ENCODE data around the gene EN2. TPM values are rescaled to one million over a fixed set of nuclear protein-coding genes. Genes with fewer than 3 reads are reported as not detected.

The EN2 gene
- total and polyA plus RNA-seq, 2 of the 4 experiments (the other 2 are of a cell fraction), result not detected

GRCh38 chr7:155420116-155420515, 37.8 kb upstream of the EN2 start:
- no peak overlapping the region for H2BK5ac ChIP-seq (ENCODE audit: low read depth, low read length, poor library complexity, severe bottlenecking)
- H3K79me1 ChIP-seq (ENCODE audit: low read depth in 1 of 2, low read length in 2 of 2), result no peaks in the 10 kb centered on the region
- no peak overlapping the region for H2BK20ac ChIP-seq (ENCODE audit: low read depth, low read length)
- H3K9me3 ChIP-seq (ENCODE audit: control insufficient read depth, insufficient read depth, low read length), result no peaks in the 10 kb centered on the region
- CTCF ChIA-PET, result no interaction called here
- H3K18ac ChIP-seq (ENCODE audit: low read depth, low read length), result no peak overlapping the region
- no peaks in the 10 kb centered on the region for H3K9me1 ChIP-seq (ENCODE audit: insufficient read depth, low read length)
- BruUV-seq (replicated peaks), result no TSS peak
- no peak overlapping the region for H3K4me3 ChIP-seq (ENCODE audit: insufficient read depth, low read depth, low read length)
- no peak overlapping the region for H3K4ac ChIP-seq (ENCODE audit: low read depth, low read length)
- in situ Hi-C loops (cut with MboI; ENCODE audit: low sequenced_read_pairs) (no loop called here), dilution Hi-C loops (cut with HindIII; ENCODE audit: low sequenced_read_pairs, unreplicated experiment) (no loop called here), intact Hi-C loops (cut with micrococcal nuclease) (no loop called here)
- no peak overlapping the region for H4K91ac ChIP-seq (ENCODE audit: insufficient read depth, low read depth, low read length)
- no peaks in the 10 kb centered on the region for H4K20me1 ChIP-seq (ENCODE audit: insufficient read depth, low read length)
- H3K27ac ChIP-seq (ENCODE audit: insufficient read depth, low read length), result no peak overlapping the region
- H4K8ac ChIP-seq (ENCODE audit: low read depth in 2 of 2, low read length in 2 of 2), result no peak overlapping the region
- H2AK5ac ChIP-seq (ENCODE audit: low read depth, low read length), result no peak overlapping the region
- no peak for DNase-seq
- TF ChIP-seq MAZ (IDR thresholded peaks at IDR 0.05; ENCODE audit: borderline replicate concordance, low read depth, low read length), result no peak
- TF ChIP-seq CHD1 (IDR thresholded peaks at IDR 0.05; ENCODE audit: low read depth, low read length), result no peak
- TF ChIP-seq SMC3 (IDR thresholded peaks at IDR 0.05; ENCODE audit: low read depth, low read length), result no peak
- no peak for TF ChIP-seq RFX5 (IDR thresholded peaks at IDR 0.05; ENCODE audit: low read depth, low read length)
- TF ChIP-seq FOS (IDR thresholded peaks at IDR 0.05; ENCODE audit: low read depth, low read length), result no peak
- TF ChIP-seq MXI1 (IDR thresholded peaks at IDR 0.05; ENCODE audit: borderline replicate concordance, low read depth, low read length), result no peak
- TF ChIP-seq RCOR1 (IDR thresholded peaks at IDR 0.05; ENCODE audit: insufficient replicate concordance, low read length), result no peak
- no peak for TF ChIP-seq CTCF (conservative IDR thresholded peaks at IDR 0.05; ENCODE audit: low read depth, low read length)
- TF ChIP-seq, protein P1, sequence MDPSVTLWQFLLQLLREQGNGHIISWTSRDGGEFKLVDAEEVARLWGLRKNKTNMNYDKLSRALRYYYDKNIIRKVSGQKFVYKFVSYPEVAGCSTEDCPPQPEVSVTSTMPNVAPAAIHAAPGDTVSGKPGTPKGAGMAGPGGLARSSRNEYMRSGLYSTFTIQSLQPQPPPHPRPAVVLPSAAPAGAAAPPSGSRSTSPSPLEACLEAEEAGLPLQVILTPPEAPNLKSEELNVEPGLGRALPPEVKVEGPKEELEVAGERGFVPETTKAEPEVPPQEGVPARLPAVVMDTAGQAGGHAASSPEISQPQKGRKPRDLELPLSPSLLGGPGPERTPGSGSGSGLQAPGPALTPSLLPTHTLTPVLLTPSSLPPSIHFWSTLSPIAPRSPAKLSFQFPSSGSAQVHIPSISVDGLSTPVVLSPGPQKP (IDR thresholded peaks at IDR 0.05; ENCODE audit: borderline replicate concordance, low read depth, low read length), result no peak
- TF ChIP-seq POLR2A (IDR thresholded peaks at IDR 0.05; ENCODE audit: low read depth, low read length), result no peak
- no peak for TF ChIP-seq CEBPB (IDR thresholded peaks at IDR 0.05; ENCODE audit: low read depth, low read length)
- TF ChIP-seq NFE2L2 (IDR thresholded peaks at IDR 0.05; ENCODE audit: low read depth, low read length), result no peak
- H3K23ac ChIP-seq (ENCODE audit: low read depth, low read length), result no peak overlapping the region
- H3K14ac ChIP-seq (replicated peaks; ENCODE audit: low read depth, low read length), result no peak overlapping the region
- H2AFZ ChIP-seq (replicated peaks; ENCODE audit: low read length, poor library complexity), result no peak overlapping the region
- H3K56ac ChIP-seq (ENCODE audit: extremely low read depth, insufficient read depth, low read length), result no peak overlapping the region
- H2BK15ac ChIP-seq (ENCODE audit: low read depth, low read length), result no peak overlapping the region
- no peak overlapping the region for H2BK120ac ChIP-seq (ENCODE audit: low read depth, low read length)
- H4K5ac ChIP-seq (ENCODE audit: low read depth, low read length), result no peak overlapping the region
- no peaks in the 10 kb centered on the region for H3K36me3 ChIP-seq (ENCODE audit: control insufficient read depth, insufficient read depth, low read length)
- no peaks in the 10 kb centered on the region; the same call in 1 of the 2 replicates for H3K27me3 ChIP-seq (ENCODE audit: control insufficient read depth, insufficient read depth, low read length)
- no peak overlapping the region for H3K4me2 ChIP-seq (ENCODE audit: low read depth, low read length)
- H3K4me1 ChIP-seq (ENCODE audit: control insufficient read depth, insufficient read depth, low read length), result no peaks in the 10 kb centered on the region
- POLR2A ChIA-PET (ENCODE audit: unreplicated experiment), result no interaction called here
- ATAC-seq (ENCODE audit: low read depth), result no peak
- no peak overlapping the region for H3K9ac ChIP-seq (ENCODE audit: low read depth, low read length)
- no peak overlapping the region for H2AK9ac ChIP-seq (replicated peaks; ENCODE audit: low read depth, low read length, poor library complexity)
- 21% methylated on average over 8 of the region's 8 CpGs; no CpG with 5 or more reads in 1 of the 2 experiments for WGBS, 2 experiments (ENCODE audit: extremely low coverage in 2 of 2, insufficient read length in 1 of 2)
